ENCODE measurements around the gene CFHR4.
"Not testable (repeated sequence)": the region's sequence is repeated elsewhere in the genome, so short reads cannot be mapped to it uniquely, and the experiment has no call there.

DNA sequence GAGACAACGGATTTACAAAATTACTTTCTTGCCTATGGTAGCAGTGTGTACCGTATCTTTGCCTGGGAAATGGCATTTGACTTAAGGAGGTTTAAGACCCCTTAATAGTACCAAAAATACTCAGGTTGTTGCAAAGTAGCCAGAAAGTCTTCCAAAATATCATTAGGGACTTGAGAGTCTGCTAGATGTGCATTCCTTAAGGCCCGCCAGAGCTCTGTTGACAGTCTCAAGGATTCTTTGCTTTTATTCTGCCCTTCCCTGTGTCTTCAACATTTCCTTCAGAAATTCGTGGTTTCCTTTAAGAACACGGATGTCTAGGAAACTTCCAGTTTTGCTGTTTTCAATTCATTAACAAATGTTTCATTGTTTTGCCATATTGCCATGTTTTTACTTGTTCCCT lies 24.4 kb downstream of the CFHR4 start:
- TF ChIP-seq, protein P1, sequence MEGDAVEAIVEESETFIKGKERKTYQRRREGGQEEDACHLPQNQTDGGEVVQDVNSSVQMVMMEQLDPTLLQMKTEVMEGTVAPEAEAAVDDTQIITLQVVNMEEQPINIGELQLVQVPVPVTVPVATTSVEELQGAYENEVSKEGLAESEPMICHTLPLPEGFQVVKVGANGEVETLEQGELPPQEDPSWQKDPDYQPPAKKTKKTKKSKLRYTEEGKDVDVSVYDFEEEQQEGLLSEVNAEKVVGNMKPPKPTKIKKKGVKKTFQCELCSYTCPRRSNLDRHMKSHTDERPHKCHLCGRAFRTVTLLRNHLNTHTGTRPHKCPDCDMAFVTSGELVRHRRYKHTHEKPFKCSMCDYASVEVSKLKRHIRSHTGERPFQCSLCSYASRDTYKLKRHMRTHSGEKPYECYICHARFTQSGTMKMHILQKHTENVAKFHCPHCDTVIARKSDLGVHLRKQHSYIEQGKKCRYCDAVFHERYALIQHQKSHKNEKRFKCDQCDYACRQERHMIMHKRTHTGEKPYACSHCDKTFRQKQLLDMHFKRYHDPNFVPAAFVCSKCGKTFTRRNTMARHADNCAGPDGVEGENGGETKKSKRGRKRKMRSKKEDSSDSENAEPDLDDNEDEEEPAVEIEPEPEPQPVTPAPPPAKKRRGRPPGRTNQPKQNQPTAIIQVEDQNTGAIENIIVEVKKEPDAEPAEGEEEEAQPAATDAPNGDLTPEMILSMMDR (IDR thresholded peaks at IDR 0.05; ENCODE audit: low read depth, low read length): not testable (repeated sequence)
- TF ChIP-seq, protein P2, sequence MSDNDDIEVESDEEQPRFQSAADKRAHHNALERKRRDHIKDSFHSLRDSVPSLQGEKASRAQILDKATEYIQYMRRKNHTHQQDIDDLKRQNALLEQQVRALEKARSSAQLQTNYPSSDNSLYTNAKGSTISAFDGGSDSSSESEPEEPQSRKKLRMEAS (IDR thresholded peaks at IDR 0.05; ENCODE audit: low read depth, low read length): not testable (repeated sequence)
- not testable (repeated sequence) for TF ChIP-seq POLR2A (IDR thresholded peaks at IDR 0.05; ENCODE audit: extremely low read depth, insufficient read length)

Data from NB4 (cell line).